ENCODE measurements around the gene UNC93A. TPM values are rescaled to one million over a fixed set of nuclear protein-coding genes. Genes with fewer than 3 reads are reported as not detected.
"Not testable (repeated sequence)": the region's sequence is repeated elsewhere in the genome, so short reads cannot be mapped to it uniquely, and the experiment has no call there.

Gene UNC93A
- total and polyA plus RNA-seq, 9 donors = 0.39 to 2.8 TPM; not detected in 7

GRCh38 chr6:167309355-167310192 is 18.5 kb downstream of the UNC93A start:
- not testable (repeated sequence) for H3K9me3 ChIP-seq (replicated peaks; ENCODE audit: control insufficient read depth, low read depth, low read length); H3K36me3 ChIP-seq (ENCODE audit: control insufficient read depth, insufficient read depth, low read length); H3K27ac ChIP-seq (ENCODE audit: low read length); DNase-seq; H3K27me3 ChIP-seq (ENCODE audit: control insufficient read depth, insufficient read depth, low read length); H3K4me1 ChIP-seq (ENCODE audit: control insufficient read depth, insufficient read depth, low read length); H3K4me3 ChIP-seq (ENCODE audit: low read length)
- WGBS (ENCODE audit: insufficient coverage) = 42% methylated on average over 2 of the region's 17 CpGs

GRCh38 chr6:167311286-167311685 is 20.2 kb downstream of the UNC93A start:
- Histone ChIP-seq H3K27me3 (ENCODE audit: control insufficient read depth, insufficient read depth, low read length) (peaks cover 5% of the 10 kb centered on the region), H3K4me1 (ENCODE audit: control insufficient read depth, insufficient read depth, low read length) (no peaks in the 10 kb centered on the region), H3K36me3 (ENCODE audit: control insufficient read depth, insufficient read depth, low read length) (no peaks in the 10 kb centered on the region), H3K4me3 (ENCODE audit: low read length) (no peak overlapping the region), H3K9me3 (replicated peaks; ENCODE audit: control insufficient read depth, low read depth, low read length) (no peaks in the 10 kb centered on the region), H3K27ac (ENCODE audit: low read length) (no peak overlapping the region)
- WGBS (ENCODE audit: insufficient coverage) = no CpG with 5 or more reads among the region's 2 CpGs
- DNase-seq = no peak

GRCh38 chr6:167311691-167312090 is 20.6 kb downstream of the UNC93A start:
- not testable (repeated sequence) for H3K4me1 ChIP-seq (ENCODE audit: control insufficient read depth, insufficient read depth, low read length); DNase-seq; H3K4me3 ChIP-seq (ENCODE audit: low read length); H3K27me3 ChIP-seq (ENCODE audit: control insufficient read depth, insufficient read depth, low read length); H3K27ac ChIP-seq (ENCODE audit: low read length); H3K9me3 ChIP-seq (replicated peaks; ENCODE audit: control insufficient read depth, low read depth, low read length); H3K36me3 ChIP-seq (ENCODE audit: control insufficient read depth, insufficient read depth, low read length)
- WGBS (ENCODE audit: insufficient coverage) = 76% methylated on average over 4 of the region's 6 CpGs

GRCh38 chr6:167314180-167314821 is 23.2 kb downstream of the UNC93A start:
- no peaks in the 10 kb centered on the region for H3K36me3 ChIP-seq (ENCODE audit: control insufficient read depth, insufficient read depth, low read length)
- WGBS (ENCODE audit: insufficient coverage) = 69% methylated on average over 9 of the region's 11 CpGs

GRCh38 chr6:167317172-167317571 is 26.1 kb downstream of the UNC93A start:
- Histone ChIP-seq H3K36me3 (ENCODE audit: control insufficient read depth, insufficient read depth, low read length) (no peaks in the 10 kb centered on the region), H3K27me3 (ENCODE audit: control insufficient read depth, insufficient read depth, low read length) (peaks cover 5% of the 10 kb centered on the region), H3K4me3 (ENCODE audit: low read length) (no peak overlapping the region), H3K4me1 (ENCODE audit: control insufficient read depth, insufficient read depth, low read length) (no peaks in the 10 kb centered on the region), H3K27ac (ENCODE audit: low read length) (no peak overlapping the region), H3K9me3 (replicated peaks; ENCODE audit: control insufficient read depth, low read depth, low read length) (no peaks in the 10 kb centered on the region)
- no peak for DNase-seq
- WGBS (ENCODE audit: insufficient coverage) = 61% methylated on average over 8 of the region's 9 CpGs

More at GRCh38 chr6:167314180-167314821, 23.2 kb downstream of the UNC93A start:
- Histone ChIP-seq H3K27ac (ENCODE audit: low read length) (no peak overlapping the region), H3K4me3 (ENCODE audit: low read length) (no peak overlapping the region), H3K27me3 (ENCODE audit: control insufficient read depth, insufficient read depth, low read length) (peaks cover 5% of the 10 kb centered on the region), H3K4me1 (ENCODE audit: control insufficient read depth, insufficient read depth, low read length) (no peaks in the 10 kb centered on the region), H3K9me3 (replicated peaks; ENCODE audit: control insufficient read depth, low read depth, low read length) (no peaks in the 10 kb centered on the region)
- DNase-seq = no peak

GRCh38 chr6:167318354-167318753 is 27.2 kb downstream of the UNC93A start:
- WGBS (ENCODE audit: insufficient coverage) = 93% methylated on average over 7 of the region's 10 CpGs
- not testable (repeated sequence) for H3K9me3 ChIP-seq (replicated peaks; ENCODE audit: control insufficient read depth, low read depth, low read length); H3K4me3 ChIP-seq (ENCODE audit: low read length); H3K4me1 ChIP-seq (ENCODE audit: control insufficient read depth, insufficient read depth, low read length); H3K36me3 ChIP-seq (ENCODE audit: control insufficient read depth, insufficient read depth, low read length); H3K27me3 ChIP-seq (ENCODE audit: control insufficient read depth, insufficient read depth, low read length); DNase-seq; H3K27ac ChIP-seq (ENCODE audit: low read length)

GRCh38 chr6:167318856-167319255 is 27.7 kb downstream of the UNC93A start:
- H3K9me3 ChIP-seq (replicated peaks; ENCODE audit: control insufficient read depth, low read depth, low read length); H3K4me3 ChIP-seq (ENCODE audit: low read length); DNase-seq; H3K36me3 ChIP-seq (ENCODE audit: control insufficient read depth, insufficient read depth, low read length); H3K4me1 ChIP-seq (ENCODE audit: control insufficient read depth, insufficient read depth, low read length); H3K27me3 ChIP-seq (ENCODE audit: control insufficient read depth, insufficient read depth, low read length); H3K27ac ChIP-seq (ENCODE audit: low read length): not testable (repeated sequence)
- WGBS (ENCODE audit: insufficient coverage) = 76% methylated on average over 5 of the region's 10 CpGs

- H3K27me3 ChIP-seq (ENCODE audit: control insufficient read depth, insufficient read depth, low read length); H3K4me3 ChIP-seq (ENCODE audit: low read length); H3K9me3 ChIP-seq (replicated peaks; ENCODE audit: control insufficient read depth, low read depth, low read length); H3K36me3 ChIP-seq (ENCODE audit: control insufficient read depth, insufficient read depth, low read length); DNase-seq; H3K4me1 ChIP-seq (ENCODE audit: control insufficient read depth, insufficient read depth, low read length); H3K27ac ChIP-seq (ENCODE audit: low read length): not testable (repeated sequence)
- WGBS (ENCODE audit: insufficient coverage) = 63% methylated on average over 3 of the region's 32 CpGs
Measured at GRCh38 chr6:167319856-167320753, 29.0 kb downstream of the UNC93A start.

- not testable (repeated sequence) for H3K27ac ChIP-seq (ENCODE audit: low read length)
Measured at GRCh38 chr6:167320754-167321056, 29.6 kb downstream of the UNC93A start.

GRCh38 chr6:167321185-167321584 is 30.1 kb downstream of the UNC93A start:
- 33% methylated on average over 1 of the region's 9 CpGs for WGBS (ENCODE audit: insufficient coverage)
- not testable (repeated sequence) for H3K4me3 ChIP-seq (ENCODE audit: low read length); H3K27ac ChIP-seq (ENCODE audit: low read length); H3K27me3 ChIP-seq (ENCODE audit: control insufficient read depth, insufficient read depth, low read length); H3K4me1 ChIP-seq (ENCODE audit: control insufficient read depth, insufficient read depth, low read length); H3K36me3 ChIP-seq (ENCODE audit: control insufficient read depth, insufficient read depth, low read length); DNase-seq; H3K9me3 ChIP-seq (replicated peaks; ENCODE audit: control insufficient read depth, low read depth, low read length)

More at GRCh38 chr6:167320754-167321056, 29.6 kb downstream of the UNC93A start:
- not testable (repeated sequence) for H3K4me1 ChIP-seq (ENCODE audit: control insufficient read depth, insufficient read depth, low read length); H3K4me3 ChIP-seq (ENCODE audit: low read length); DNase-seq; H3K9me3 ChIP-seq (replicated peaks; ENCODE audit: control insufficient read depth, low read depth, low read length); H3K36me3 ChIP-seq (ENCODE audit: control insufficient read depth, insufficient read depth, low read length); H3K27me3 ChIP-seq (ENCODE audit: control insufficient read depth, insufficient read depth, low read length)
- WGBS (ENCODE audit: insufficient coverage) = no CpG with 5 or more reads among the region's 13 CpGs

Data from muscle of leg (tissue), 11 donors.